ENCODE results near the gene PLCH1.

Gene PLCH1

GRCh38 chr3:155428563-155428962 is 316.3 kb downstream of the PLCH1 start:
- no peak for DNase-seq
- no peak overlapping the region for H3K4me3 ChIP-seq (ENCODE audit: low read depth, low read length)
- H3K27ac ChIP-seq: no peak overlapping the region
- no peaks in the 10 kb centered on the region for H3K27me3 ChIP-seq (replicated peaks)
- in situ Hi-C loops (cut with HindIII; ENCODE audit: low pct_ligation_motif_present, low sequenced_read_pairs): no loop called here
- H3K36me3 ChIP-seq (replicated peaks): no peaks in the 10 kb centered on the region
- TF ChIP-seq CTCF (IDR thresholded peaks at IDR 0.05; ENCODE audit: low read depth, low read length, missing control alignments): no peak

DNA sequence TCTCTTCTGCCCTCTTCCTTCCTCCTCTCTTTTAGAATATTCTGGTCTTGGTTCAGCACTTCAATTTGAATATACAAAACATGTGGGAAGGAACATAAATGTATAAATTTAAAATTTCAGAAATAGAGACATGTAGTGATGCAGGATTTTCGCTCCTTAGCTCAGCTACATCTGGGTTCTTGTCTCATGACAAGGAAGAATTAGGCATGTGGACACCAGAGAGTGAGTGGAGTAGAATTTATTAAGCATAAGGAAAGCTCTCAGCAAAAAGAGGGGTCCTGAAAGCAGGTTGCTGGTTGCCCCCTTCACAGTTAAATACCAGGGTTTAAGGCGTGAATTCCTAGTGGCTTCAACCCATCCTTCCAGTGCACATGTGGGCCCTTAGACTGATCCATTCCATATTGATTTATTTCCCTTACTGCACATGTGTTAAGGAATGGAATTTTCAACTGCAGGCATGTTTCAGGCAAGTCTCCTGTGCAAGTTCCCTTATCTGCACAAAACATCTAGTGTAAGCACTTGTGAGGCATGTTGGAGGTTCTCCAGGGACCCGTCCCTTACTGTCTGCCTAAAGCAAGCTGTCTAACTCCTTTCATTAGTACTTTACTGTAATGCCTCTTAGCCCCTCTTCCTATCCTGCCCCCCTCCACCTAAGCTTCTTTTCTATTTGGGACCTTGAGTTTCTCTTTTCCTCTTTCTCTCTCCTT is 318.2 kb downstream of the PLCH1 start:
- H3K27me3 ChIP-seq (replicated peaks): no peaks in the 10 kb centered on the region
- in situ Hi-C loops (cut with HindIII; ENCODE audit: low pct_ligation_motif_present, low sequenced_read_pairs): no loop called here
- H3K27ac ChIP-seq: no peak overlapping the region
- DNase-seq: peak; percentile 24
- no peak for TF ChIP-seq CTCF (IDR thresholded peaks at IDR 0.05; ENCODE audit: low read depth, low read length, missing control alignments)
- no peak overlapping the region for H3K4me3 ChIP-seq (ENCODE audit: low read depth, low read length)
- H3K36me3 ChIP-seq (replicated peaks): no peaks in the 10 kb centered on the region

DNA sequence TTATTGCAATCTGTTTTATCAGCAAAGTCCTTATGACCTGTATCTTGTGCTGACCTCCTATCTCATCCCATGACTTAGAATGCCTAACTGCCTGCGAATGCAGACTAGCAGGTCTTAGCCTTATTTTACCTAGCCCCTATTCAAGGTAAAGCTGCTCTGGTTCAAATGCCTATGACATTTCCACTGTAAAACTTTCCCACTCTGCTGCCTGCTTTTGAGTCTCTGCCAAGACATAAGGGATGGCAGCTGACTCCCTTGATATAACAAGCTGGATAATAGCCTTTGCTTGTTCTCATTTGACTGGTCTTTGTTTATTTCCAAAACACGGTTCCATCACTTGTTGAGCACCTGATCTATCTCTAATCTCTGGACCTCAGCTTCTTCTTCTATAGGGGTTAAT is 319.5 kb downstream of the PLCH1 start:
- Histone ChIP-seq H3K4me3 (ENCODE audit: low read depth, low read length) (no peak overlapping the region), H3K27ac (no peak overlapping the region), H3K27me3 (replicated peaks) (no peaks in the 10 kb centered on the region), H3K36me3 (replicated peaks) (no peaks in the 10 kb centered on the region)
- in situ Hi-C loops (cut with HindIII; ENCODE audit: low pct_ligation_motif_present, low sequenced_read_pairs): no loop called here
- DNase-seq: no peak
- TF ChIP-seq CTCF (IDR thresholded peaks at IDR 0.05; ENCODE audit: low read depth, low read length, missing control alignments): no peak

GRCh38 chr3:155424323-155424710 is 320.6 kb downstream of the PLCH1 start:
- no peak for DNase-seq
- in situ Hi-C loops (cut with HindIII; ENCODE audit: low pct_ligation_motif_present, low sequenced_read_pairs): no loop called here

DNA sequence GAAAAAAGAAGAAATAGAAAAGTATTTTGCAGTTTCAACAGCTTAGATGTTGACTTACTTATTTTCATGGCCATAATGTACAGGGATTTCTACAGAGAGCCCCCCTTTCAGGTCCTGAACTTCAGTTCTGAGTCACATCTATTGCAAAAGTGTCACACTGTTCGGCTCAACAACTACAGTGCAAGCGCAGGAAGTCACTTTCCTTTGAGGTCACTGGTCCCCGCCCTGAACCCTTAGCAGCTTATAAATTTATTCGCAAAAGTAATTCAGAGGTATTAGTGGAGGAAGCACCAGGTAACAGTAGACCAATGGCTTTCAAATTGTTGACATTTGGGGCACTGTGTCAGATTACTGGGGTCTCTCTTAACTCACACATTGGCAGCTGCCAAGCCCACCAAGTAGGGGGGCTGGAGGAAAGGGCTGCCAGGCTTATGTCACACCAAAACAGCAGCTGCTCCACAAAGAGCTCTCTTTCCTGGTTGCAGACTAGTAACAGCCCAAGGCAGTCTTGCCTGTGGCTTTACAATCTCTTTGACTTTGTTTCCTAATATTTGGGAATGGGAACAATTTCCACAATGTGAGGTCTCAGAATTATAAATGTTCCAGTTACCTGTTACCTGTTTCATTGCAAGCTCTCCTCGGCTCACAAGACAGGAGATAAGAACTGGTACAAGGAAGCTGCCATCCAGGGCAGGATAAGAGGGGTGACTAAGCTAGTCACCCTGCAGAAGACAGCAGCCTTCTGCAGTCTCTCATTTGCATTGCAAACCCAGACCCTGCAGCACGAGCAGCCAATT is 321.1 kb downstream of the PLCH1 start:
- H3K27me3 ChIP-seq (replicated peaks): no peaks in the 10 kb centered on the region

More at GRCh38 chr3:155424323-155424710, 320.6 kb downstream of the PLCH1 start:
- Histone ChIP-seq H3K27ac (no peak overlapping the region), H3K27me3 (replicated peaks) (no peaks in the 10 kb centered on the region), H3K4me3 (ENCODE audit: low read depth, low read length) (no peak overlapping the region), H3K36me3 (replicated peaks) (no peaks in the 10 kb centered on the region)
- no peak for TF ChIP-seq CTCF (IDR thresholded peaks at IDR 0.05; ENCODE audit: low read depth, low read length, missing control alignments)

More for the DNA sequence above, 321.1 kb downstream of the PLCH1 start:
- DNase-seq: no peak
- in situ Hi-C loops (cut with HindIII; ENCODE audit: low pct_ligation_motif_present, low sequenced_read_pairs): no loop called here
- Histone ChIP-seq H3K36me3 (replicated peaks) (no peaks in the 10 kb centered on the region), H3K27ac (no peak overlapping the region), H3K4me3 (ENCODE audit: low read depth, low read length) (no peak overlapping the region)
- TF ChIP-seq CTCF (IDR thresholded peaks at IDR 0.05; ENCODE audit: low read depth, low read length, missing control alignments): no peak

All from brain microvascular endothelial cell (primary cell).